NT2/D1 (cell line): Measurements from ENCODE around the gene TMEM187.

ENCODE experiments used
- YY1 ChIP-seq: IDR thresholded peaks from 2 replicates; pipeline ENCODE4 v1.6.1; 2011; ENCODE audit not compliant: insufficient read length, insufficient read depth
- ZNF274 ChIP-seq: IDR thresholded peaks from 2 replicates; pipeline ENCODE4 v1.6.1; 2011; ENCODE audit warnings: mild to moderate bottlenecking, low read depth, low read length

DNA sequence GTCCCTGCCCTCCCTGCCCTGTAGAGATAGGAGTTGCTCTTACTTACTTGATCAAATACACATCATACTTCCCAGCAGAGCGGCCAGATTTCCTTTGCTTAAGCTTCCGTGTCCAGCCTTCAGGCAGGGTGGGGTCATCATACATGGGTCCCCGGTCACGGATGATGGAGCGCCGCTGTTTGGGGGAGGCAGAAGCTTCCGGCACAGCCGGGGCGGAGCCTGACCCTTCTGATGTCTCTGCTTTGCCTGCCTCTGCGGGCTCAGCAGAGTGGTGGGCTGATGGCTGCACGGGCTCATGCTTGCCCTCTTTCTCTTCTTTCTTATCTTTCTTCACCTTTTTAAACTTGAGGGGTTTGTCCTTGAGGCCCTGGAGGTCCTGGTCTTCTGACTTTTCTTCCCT is 59.6 kb downstream of the TMEM187 start:
- no peak for TF ChIP-seq YY1
- TF ChIP-seq ZNF274: no peak
